Astrocyte (in vitro differentiated cells and primary cell): Measurements from ENCODE around the gene ACHE. TPM values are rescaled to one million over a fixed set of nuclear protein-coding genes. Genes with fewer than 3 reads are reported as not detected.
"Not testable (repeated sequence)": the region's sequence is repeated elsewhere in the genome, so short reads cannot be mapped to it uniquely, and the experiment has no call there.

Experiments used
- DNase-seq: peaks from one replicate; pipeline ENCODE4 v3.0.0-alpha.2; 2010; ENCODE audit warnings: low read depth
- FAIRE-seq: peaks from 2 replicates; lab custom pipeline; 2011; peaks lifted over from hg19 to GRCh38; lab: Jason Lieb, UNC
- H2AFZ ChIP-seq: 2 replicates; pipeline ENCODE4 v1.6.0; 2012; ENCODE audit warnings: low read depth, low read length, inconsistent platforms
- H3K27ac ChIP-seq: 2 replicates; pipeline ENCODE4 v1.5.1; 2011; ENCODE audit warnings: low read depth, low read length, inconsistent platforms
- H3K27me3 ChIP-seq: 2 replicates; pipeline ENCODE4 v1.6.0; 2011; ENCODE audit warnings: low read length, inconsistent platforms; ENCODE audit not compliant: insufficient read depth
- H3K36me3 ChIP-seq: 2 replicates; pipeline ENCODE4 v1.5.1; 2011; ENCODE audit warnings: low read length, inconsistent platforms; ENCODE audit not compliant: insufficient read depth
- H3K4me1 ChIP-seq: 2 replicates; pipeline ENCODE4 v1.5.1; 2011; ENCODE audit warnings: low read length, inconsistent platforms; ENCODE audit not compliant: insufficient read depth
- H3K4me2 ChIP-seq: 2 replicates; pipeline ENCODE4 v1.6.0; 2012; ENCODE audit warnings: low read length, inconsistent platforms
- H3K4me3 ChIP-seq: 2 replicates; pipeline ENCODE4 v1.5.1; 2011; ENCODE audit warnings: low read depth, mild to moderate bottlenecking, low read length, inconsistent platforms; ENCODE audit not compliant: insufficient read depth
- H3K79me2 ChIP-seq: 2 replicates; pipeline ENCODE4 v1.6.0; 2012; ENCODE audit warnings: mild to moderate bottlenecking, low read length, inconsistent platforms; ENCODE audit not compliant: insufficient read depth
- H3K9ac ChIP-seq: 2 replicates; pipeline ENCODE4 v1.6.0; 2012; ENCODE audit warnings: mild to moderate bottlenecking, low read length, inconsistent platforms
- H3K9me3 ChIP-seq: 2 replicates; pipeline ENCODE4 v1.5.1; 2012; ENCODE audit warnings: low read depth, mild to moderate bottlenecking, low read length, inconsistent platforms; ENCODE audit not compliant: insufficient read depth
- H4K20me1 ChIP-seq: 2 replicates; pipeline ENCODE4 v1.6.0; 2012; ENCODE audit warnings: low read length, inconsistent platforms; ENCODE audit not compliant: insufficient read depth
- H3K27ac Mint-ChIP-seq: one replicate; pipeline ENCODE4 v1.8.0; 2021; ENCODE audit warnings: mild to moderate bottlenecking, mixed read lengths; ENCODE audit not compliant: unreplicated experiment
- H3K27me3 Mint-ChIP-seq: one replicate; pipeline ENCODE4 v1.8.0; 2021; ENCODE audit warnings: low read depth, mixed read lengths; ENCODE audit not compliant: unreplicated experiment
- H3K36me3 Mint-ChIP-seq: one replicate; pipeline ENCODE4 v1.8.0; 2021; ENCODE audit warnings: low read depth, mixed read lengths; ENCODE audit not compliant: unreplicated experiment
- H3K4me1 Mint-ChIP-seq: one replicate; pipeline ENCODE4 v1.8.0; 2021; ENCODE audit warnings: low read depth, mixed read lengths; ENCODE audit not compliant: unreplicated experiment
- H3K4me3 Mint-ChIP-seq: one replicate; pipeline ENCODE4 v1.8.0; 2021; ENCODE audit warnings: mild to moderate bottlenecking, moderate library complexity, mixed read lengths; ENCODE audit not compliant: unreplicated experiment
- H3K9me3 Mint-ChIP-seq: one replicate; pipeline ENCODE4 v1.8.0; 2021; ENCODE audit warnings: mild to moderate bottlenecking, mixed read lengths; ENCODE audit not compliant: unreplicated experiment
- CTCF ChIP-seq: IDR thresholded peaks from 2 replicates; pipeline ENCODE4 v1.5.1; 2011; ENCODE audit warnings: low read depth, mild to moderate bottlenecking, inconsistent platforms, low read length, moderate library complexity; ENCODE audit not compliant: insufficient read depth
- EZH2 ChIP-seq: IDR thresholded peaks from 2 replicates; pipeline ENCODE4 v1.6.1; 2012; ENCODE audit warnings: mild to moderate bottlenecking, low read length, inconsistent platforms; ENCODE audit not compliant: insufficient read depth
- total RNA-seq: library from RNA; stranded (reverse); gene quantifications from 2 replicates; pipeline ENCODE4 v1.2.1, GENCODE V29; 2021

ACHE gene
- total RNA-seq, 1 donor from 2014 or later = 18.9 TPM

- DNase-seq = no peak
- Mint-ChIP-seq H3K4me1 (peaks cover 4% of the 10 kb centered on the region), H3K9me3 (peaks cover 10% of the 10 kb centered on the region), H3K4me3 (no peak overlapping the region), H3K27me3 (no peaks in the 10 kb centered on the region), H3K27ac (no peak overlapping the region), H3K36me3 (peaks cover 3% of the 10 kb centered on the region)
- H3K79me2 ChIP-seq = no peaks in the 10 kb centered on the region
- no peak overlapping the region for H3K9ac ChIP-seq
- H3K27ac ChIP-seq = no peak overlapping the region
- no peak overlapping the region for H3K4me3 ChIP-seq
- H4K20me1 ChIP-seq = no peaks in the 10 kb centered on the region
- no peak overlapping the region for H2AFZ ChIP-seq
- H3K4me2 ChIP-seq = no peak overlapping the region
- TF ChIP-seq EZH2 = no peak
- no peak for TF ChIP-seq CTCF
- no peaks in the 10 kb centered on the region for H3K9me3 ChIP-seq
- H3K36me3 ChIP-seq = no peaks in the 10 kb centered on the region
- H3K27me3 ChIP-seq = no peaks in the 10 kb centered on the region
- FAIRE-seq = no peak
- peaks cover 3% of the 10 kb centered on the region for H3K4me1 ChIP-seq
Observed at GRCh38 chr7:100933734-100934133, 38.0 kb upstream of the ACHE start.

GRCh38 chr7:100929808-100930174, 34.1 kb upstream of the ACHE start:
- no peak for FAIRE-seq
- Histone ChIP-seq H3K4me1 (peaks cover 3% of the 10 kb centered on the region), H3K9me3 (no peaks in the 10 kb centered on the region), H3K36me3 (no peaks in the 10 kb centered on the region), H3K79me2 (no peaks in the 10 kb centered on the region), H3K9ac (no peak overlapping the region), H2AFZ (no peak overlapping the region), H3K4me2 (no peak overlapping the region), H3K27me3 (no peaks in the 10 kb centered on the region), H3K27ac (no peak overlapping the region), H4K20me1 (no peaks in the 10 kb centered on the region), H3K4me3 (no peak overlapping the region)
- H3K27ac Mint-ChIP-seq = peak overlapping the region; percentile 83
- peaks cover 3% of the 10 kb centered on the region for H3K36me3 Mint-ChIP-seq
- no peak overlapping the region for H3K4me3 Mint-ChIP-seq
- no peaks in the 10 kb centered on the region for H3K27me3 Mint-ChIP-seq
- peaks cover 7% of the 10 kb centered on the region for H3K9me3 Mint-ChIP-seq
- TF ChIP-seq EZH2 (no peak), CTCF (no peak)
- no peak for DNase-seq
- H3K4me1 Mint-ChIP-seq = peaks cover 4% of the 10 kb centered on the region

GRCh38 chr7:100923616-100924015, 27.9 kb upstream of the ACHE start:
- H3K27ac Mint-ChIP-seq, H3K36me3 Mint-ChIP-seq, H3K4me1 Mint-ChIP-seq, H4K20me1 ChIP-seq, H3K9me3 Mint-ChIP-seq, DNase-seq, H3K4me3 Mint-ChIP-seq, H3K4me3 ChIP-seq, H3K79me2 ChIP-seq, H3K4me2 ChIP-seq, H3K9me3 ChIP-seq, H3K4me1 ChIP-seq, H3K9ac ChIP-seq, H3K27ac ChIP-seq, H2AFZ ChIP-seq, FAIRE-seq, H3K27me3 ChIP-seq, H3K36me3 ChIP-seq: not testable (repeated sequence)
- peaks cover 27% of the 10 kb centered on the region for H3K27me3 Mint-ChIP-seq
